Nephron (organoid): ENCODE measurements around the gene NFYC.
A peak's percentile ranks its signal among the peaks of the same experiment; 100 is the strongest.
"Not testable (repeated sequence)": the region's sequence is repeated elsewhere in the genome, so short reads cannot be mapped to it uniquely, and the experiment has no call there.

Source experiments
- H3K27ac Mint-ChIP-seq, 3 experiments: 2 replicates each; pipeline ENCODE4 v1.8.0; 2020; ENCODE audit warnings: mixed read lengths in 3 of 3, mild to moderate bottlenecking in 2 of 3, moderate library complexity in 1 of 3
- H3K27me3 Mint-ChIP-seq: 2 replicates; pipeline ENCODE4 v1.8.0; 2021; ENCODE audit warnings: low read depth, mild to moderate bottlenecking, moderate library complexity, mixed read lengths
- H3K36me3 Mint-ChIP-seq: 2 replicates; pipeline ENCODE4 v1.8.0; 2020; ENCODE audit warnings: low read depth, mixed read lengths
- H3K4me1 Mint-ChIP-seq: 2 replicates; pipeline ENCODE4 v1.8.0; 2020; ENCODE audit warnings: mixed read lengths
- H3K4me3 Mint-ChIP-seq, 3 experiments: 2 replicates each; pipeline ENCODE4 v1.8.0; 2020; ENCODE audit warnings: mild to moderate bottlenecking in 3 of 3, mixed read lengths in 3 of 3, moderate library complexity in 2 of 3
- H3K9me3 Mint-ChIP-seq: 2 replicates; pipeline ENCODE4 v1.8.0; 2020; ENCODE audit warnings: mixed read lengths
- TF ChIP-seq, protein P1 (sequence below), 3 experiments: fragments of 200-600 bp; sonication (generic); IDR thresholded peaks; one replicate each; pipeline ENCODE4 v1.5.0; 2021; ENCODE audit warnings: antibody characterized with exemption in 3 of 3; ENCODE audit not compliant: unreplicated experiment in 3 of 3

The NFYC gene

DNA sequence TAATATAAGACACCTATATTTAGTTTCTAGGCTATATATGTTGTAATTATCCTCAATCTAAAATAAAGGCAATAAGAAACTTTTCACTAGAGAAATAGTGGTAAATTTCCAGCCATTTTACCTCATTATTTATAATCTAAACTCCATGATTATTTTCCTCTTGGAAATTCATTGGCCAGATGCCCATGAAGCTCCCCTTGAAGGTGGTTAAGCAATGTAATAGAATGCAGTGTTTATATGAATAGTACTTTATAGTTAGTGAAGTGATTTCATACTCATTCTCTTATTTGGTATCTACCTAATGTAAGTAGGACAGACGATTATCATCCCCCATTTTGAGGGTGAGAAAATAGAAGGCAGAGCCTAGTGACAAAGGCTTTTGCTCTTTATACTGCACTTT lies 26.5 kb downstream of the NFYC start:
- Mint-ChIP-seq H3K27ac (peak overlapping the region in 1 of 3 experiments; percentile 5), H3K9me3 (no peaks in the 10 kb centered on the region), H3K4me3 (no peak overlapping the region), H3K27me3 (no peaks in the 10 kb centered on the region), H3K36me3 (peaks cover 33% of the 10 kb centered on the region), H3K4me1 (peaks cover 33% of the 10 kb centered on the region)
- TF ChIP-seq, protein P1, sequence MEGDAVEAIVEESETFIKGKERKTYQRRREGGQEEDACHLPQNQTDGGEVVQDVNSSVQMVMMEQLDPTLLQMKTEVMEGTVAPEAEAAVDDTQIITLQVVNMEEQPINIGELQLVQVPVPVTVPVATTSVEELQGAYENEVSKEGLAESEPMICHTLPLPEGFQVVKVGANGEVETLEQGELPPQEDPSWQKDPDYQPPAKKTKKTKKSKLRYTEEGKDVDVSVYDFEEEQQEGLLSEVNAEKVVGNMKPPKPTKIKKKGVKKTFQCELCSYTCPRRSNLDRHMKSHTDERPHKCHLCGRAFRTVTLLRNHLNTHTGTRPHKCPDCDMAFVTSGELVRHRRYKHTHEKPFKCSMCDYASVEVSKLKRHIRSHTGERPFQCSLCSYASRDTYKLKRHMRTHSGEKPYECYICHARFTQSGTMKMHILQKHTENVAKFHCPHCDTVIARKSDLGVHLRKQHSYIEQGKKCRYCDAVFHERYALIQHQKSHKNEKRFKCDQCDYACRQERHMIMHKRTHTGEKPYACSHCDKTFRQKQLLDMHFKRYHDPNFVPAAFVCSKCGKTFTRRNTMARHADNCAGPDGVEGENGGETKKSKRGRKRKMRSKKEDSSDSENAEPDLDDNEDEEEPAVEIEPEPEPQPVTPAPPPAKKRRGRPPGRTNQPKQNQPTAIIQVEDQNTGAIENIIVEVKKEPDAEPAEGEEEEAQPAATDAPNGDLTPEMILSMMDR (IDR thresholded peaks at IDR 0.05; ENCODE audit: unreplicated experiment in 3 of 3), result no peak

DNA sequence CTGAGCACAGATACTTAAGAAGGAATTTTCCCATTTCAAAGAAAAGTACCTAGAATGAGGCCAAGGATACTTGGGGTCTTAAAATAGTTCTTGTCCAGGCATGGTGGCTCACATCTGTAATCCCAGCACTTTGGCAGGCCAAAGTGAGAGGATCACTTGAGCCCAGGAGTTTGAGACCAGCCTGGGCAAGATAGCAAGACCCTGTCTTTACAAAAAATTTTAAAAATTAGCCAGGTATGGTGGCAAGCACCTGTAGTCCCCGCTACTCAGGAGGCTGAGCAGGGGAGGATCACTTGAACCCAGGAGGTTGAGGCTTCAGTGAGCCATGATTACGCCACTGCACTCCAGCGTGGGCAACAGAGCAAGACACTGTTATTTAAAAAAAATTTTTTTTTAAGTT lies 29.0 kb downstream of the NFYC start:
- H3K9me3 Mint-ChIP-seq, result no peaks in the 10 kb centered on the region
- H3K4me3 Mint-ChIP-seq, result no peak overlapping the region
- H3K4me1 Mint-ChIP-seq, result peaks cover 42% of the 10 kb centered on the region
- H3K27me3 Mint-ChIP-seq, result no peaks in the 10 kb centered on the region
- no peak overlapping the region for H3K27ac Mint-ChIP-seq
- H3K36me3 Mint-ChIP-seq, result peaks cover 41% of the 10 kb centered on the region
- TF ChIP-seq, protein P1 (IDR thresholded peaks at IDR 0.05; ENCODE audit: unreplicated experiment in 3 of 3), result no peak

DNA sequence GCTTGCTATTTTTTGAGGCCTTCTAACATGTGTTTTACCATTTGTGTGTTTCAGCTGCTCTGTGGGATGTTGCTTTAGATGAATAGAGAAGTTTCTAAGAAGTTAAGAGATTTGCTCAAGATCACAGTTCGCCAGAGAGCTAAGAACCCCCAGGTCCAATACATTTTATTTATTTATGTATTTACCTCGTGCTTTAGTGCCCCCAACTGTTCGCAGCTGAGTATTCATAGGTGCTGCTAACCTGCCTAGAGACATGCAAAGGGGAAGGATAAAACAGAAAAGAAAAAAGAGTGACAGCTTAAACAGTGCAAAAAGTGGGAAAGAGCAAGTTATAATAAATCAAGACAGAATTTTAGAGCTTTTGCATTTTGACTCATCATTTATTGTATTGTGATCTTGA lies 31.1 kb downstream of the NFYC start:
- TF ChIP-seq, protein P1 (IDR thresholded peaks at IDR 0.05; ENCODE audit: unreplicated experiment in 3 of 3), result no peak
- Mint-ChIP-seq H3K9me3 (no peaks in the 10 kb centered on the region), H3K27me3 (no peaks in the 10 kb centered on the region), H3K4me3 (no peak overlapping the region), H3K27ac (peak overlapping the region in 1 of 3 experiments; percentile 37), H3K36me3 (peaks cover 33% of the 10 kb centered on the region), H3K4me1 (peaks cover 28% of the 10 kb centered on the region)

DNA sequence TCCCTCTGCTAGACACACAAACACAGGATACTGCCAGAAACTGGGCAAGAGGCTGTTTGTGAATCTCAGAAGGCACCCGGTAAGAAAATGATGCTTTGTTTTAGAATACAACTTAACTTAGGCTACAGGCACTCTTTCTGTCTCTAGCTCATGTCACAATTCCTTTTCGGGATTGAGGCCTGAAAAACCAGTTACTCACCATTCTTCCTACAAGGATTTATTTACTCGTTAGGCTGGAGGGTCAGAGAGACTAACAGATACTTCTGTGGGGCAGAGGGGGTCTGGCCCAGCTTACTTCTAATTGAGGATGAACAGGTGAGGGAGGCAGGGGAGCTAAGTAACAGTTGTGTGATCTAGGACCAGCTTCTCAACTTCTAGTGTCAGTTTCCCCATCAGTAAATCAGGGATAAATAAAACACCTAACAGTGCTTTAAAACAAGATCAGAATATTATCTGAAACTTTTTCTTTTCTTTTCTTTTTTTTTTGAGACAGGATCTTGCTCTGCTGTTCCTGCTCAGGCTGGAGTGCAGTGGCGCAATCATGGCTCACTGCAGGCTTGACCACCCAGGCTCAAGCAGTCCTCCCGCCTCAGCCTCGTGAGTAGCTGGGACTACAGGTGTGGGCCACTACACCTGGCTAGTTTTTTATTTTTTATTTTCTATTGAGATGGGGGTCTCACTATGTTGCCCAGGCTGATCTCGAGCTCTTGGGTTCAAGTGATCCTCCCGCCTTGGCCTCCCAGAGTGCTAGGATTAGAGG lies 31.9 kb downstream of the NFYC start:
- Mint-ChIP-seq H3K4me1 (peaks cover 23% of the 10 kb centered on the region), H3K36me3 (peaks cover 33% of the 10 kb centered on the region), H3K27me3 (no peaks in the 10 kb centered on the region), H3K9me3 (no peaks in the 10 kb centered on the region), H3K27ac (no peak overlapping the region), H3K4me3 (no peak overlapping the region)
- TF ChIP-seq, protein P1 (IDR thresholded peaks at IDR 0.05; ENCODE audit: unreplicated experiment in 3 of 3), result no peak

DNA sequence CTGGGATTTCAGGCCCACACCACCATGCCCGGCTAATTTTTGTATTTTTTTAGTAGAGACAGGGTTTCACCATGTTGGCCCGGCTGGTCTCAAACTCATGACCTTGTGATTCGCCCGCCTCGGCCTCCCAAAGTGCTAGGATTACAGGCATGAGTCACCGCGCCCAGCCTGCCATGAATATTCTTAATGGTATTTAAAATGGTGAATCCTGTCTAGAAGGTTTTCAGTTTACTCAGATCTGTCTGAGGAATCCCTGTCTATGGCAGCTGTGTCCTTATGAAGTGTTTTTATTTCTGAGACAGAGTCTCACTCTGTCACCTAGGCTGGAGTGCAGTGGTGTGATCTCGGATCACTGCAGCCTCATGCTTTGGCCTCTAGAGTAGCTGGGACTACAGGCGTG lies 36.2 kb downstream of the NFYC start:
- not testable (repeated sequence) for H3K4me3 Mint-ChIP-seq, H3K9me3 Mint-ChIP-seq, H3K27ac Mint-ChIP-seq, H3K27me3 Mint-ChIP-seq
- H3K36me3 Mint-ChIP-seq, result peaks cover 44% of the 10 kb centered on the region
- H3K4me1 Mint-ChIP-seq, result peaks cover 20% of the 10 kb centered on the region

DNA sequence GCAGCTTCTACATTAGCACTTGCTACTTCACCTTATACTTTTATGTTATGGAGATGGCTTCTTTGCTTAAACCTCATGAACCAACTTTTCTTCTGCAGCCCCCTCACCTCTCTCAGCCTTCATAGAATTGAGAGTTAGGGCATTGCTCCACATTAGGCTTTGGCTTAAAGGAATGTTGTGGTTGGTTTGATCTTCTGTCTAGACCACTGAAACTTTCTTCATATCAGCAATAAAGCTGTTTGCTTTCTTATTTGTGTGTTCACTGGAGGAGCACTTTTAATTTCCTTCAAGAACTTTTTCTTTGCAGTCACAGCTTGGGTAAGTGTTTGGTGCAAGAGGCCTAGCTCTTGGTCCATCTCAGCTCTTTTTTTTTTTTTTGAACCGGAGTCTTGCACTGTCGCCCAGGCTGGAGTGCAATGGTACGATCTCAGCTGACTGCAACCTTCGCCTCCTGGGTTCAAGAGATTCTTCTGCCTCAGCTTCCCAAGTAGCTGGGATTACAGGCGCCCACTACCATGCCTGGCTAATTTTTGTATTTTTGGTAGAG lies 37.9 kb downstream of the NFYC start:
- H3K27ac Mint-ChIP-seq, H3K9me3 Mint-ChIP-seq, H3K4me3 Mint-ChIP-seq, H3K27me3 Mint-ChIP-seq: not testable (repeated sequence)
- H3K36me3 Mint-ChIP-seq, result peaks cover 35% of the 10 kb centered on the region
- H3K4me1 Mint-ChIP-seq, result peaks cover 22% of the 10 kb centered on the region

DNA sequence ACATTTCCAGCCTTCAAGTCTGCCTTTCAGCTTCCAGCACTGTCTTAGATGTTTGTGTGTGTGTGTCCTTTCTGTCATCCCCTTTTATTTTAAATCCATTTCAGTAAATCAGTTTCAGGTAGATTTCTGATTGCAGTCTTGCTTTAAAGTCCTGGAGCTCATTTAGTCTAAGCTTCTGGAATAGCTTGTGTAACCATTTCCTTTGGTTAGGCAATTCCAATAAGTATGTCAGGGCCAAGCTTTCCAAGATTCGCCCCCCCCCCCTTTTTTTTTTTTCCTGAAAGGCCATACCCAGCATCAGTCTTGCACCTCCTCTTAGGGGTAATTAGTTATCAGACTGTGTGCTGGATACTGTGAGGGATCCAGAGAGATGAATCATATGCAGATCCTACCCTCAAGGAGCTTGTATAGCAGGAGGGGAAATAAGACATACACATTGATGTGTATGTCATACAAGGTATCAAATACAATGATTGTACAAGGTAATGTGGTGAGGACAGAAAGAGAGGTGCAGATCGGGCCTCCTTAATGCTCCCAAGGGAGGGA lies 41.3 kb downstream of the NFYC start:
- Mint-ChIP-seq H3K4me3 (no peak overlapping the region), H3K27me3 (no peaks in the 10 kb centered on the region), H3K27ac (peak overlapping the region in 1 of 3 experiments; percentile 6), H3K36me3 (peaks cover 28% of the 10 kb centered on the region), H3K4me1 (peaks cover 33% of the 10 kb centered on the region), H3K9me3 (no peaks in the 10 kb centered on the region)
- TF ChIP-seq, protein P1 (IDR thresholded peaks at IDR 0.05; ENCODE audit: unreplicated experiment in 3 of 3), result no peak
